Lower leg skin (tissue), 3 donors: ENCODE results near the gene LSM14B.

Experiments used
- POLR2A ChIP-seq, 2 donors: fragments of 450-650 bp; IDR thresholded peaks; one replicate each; pipeline ENCODE4 v1.6.1; 2016 to 2017; ENCODE audit warnings: antibody characterized with exemption in 2 of 2, mild to moderate bottlenecking in 1 of 2, moderate library complexity in 1 of 2
- TF ChIP-seq, protein P1 (sequence below), 3 donors: fragments of 450-650 bp; IDR thresholded peaks; one replicate each; pipeline ENCODE4 v1.5.1; 2016; ENCODE audit warnings: antibody characterized with exemption in 3 of 3, mild to moderate bottlenecking in 3 of 3, moderate library complexity in 2 of 3

DNA sequence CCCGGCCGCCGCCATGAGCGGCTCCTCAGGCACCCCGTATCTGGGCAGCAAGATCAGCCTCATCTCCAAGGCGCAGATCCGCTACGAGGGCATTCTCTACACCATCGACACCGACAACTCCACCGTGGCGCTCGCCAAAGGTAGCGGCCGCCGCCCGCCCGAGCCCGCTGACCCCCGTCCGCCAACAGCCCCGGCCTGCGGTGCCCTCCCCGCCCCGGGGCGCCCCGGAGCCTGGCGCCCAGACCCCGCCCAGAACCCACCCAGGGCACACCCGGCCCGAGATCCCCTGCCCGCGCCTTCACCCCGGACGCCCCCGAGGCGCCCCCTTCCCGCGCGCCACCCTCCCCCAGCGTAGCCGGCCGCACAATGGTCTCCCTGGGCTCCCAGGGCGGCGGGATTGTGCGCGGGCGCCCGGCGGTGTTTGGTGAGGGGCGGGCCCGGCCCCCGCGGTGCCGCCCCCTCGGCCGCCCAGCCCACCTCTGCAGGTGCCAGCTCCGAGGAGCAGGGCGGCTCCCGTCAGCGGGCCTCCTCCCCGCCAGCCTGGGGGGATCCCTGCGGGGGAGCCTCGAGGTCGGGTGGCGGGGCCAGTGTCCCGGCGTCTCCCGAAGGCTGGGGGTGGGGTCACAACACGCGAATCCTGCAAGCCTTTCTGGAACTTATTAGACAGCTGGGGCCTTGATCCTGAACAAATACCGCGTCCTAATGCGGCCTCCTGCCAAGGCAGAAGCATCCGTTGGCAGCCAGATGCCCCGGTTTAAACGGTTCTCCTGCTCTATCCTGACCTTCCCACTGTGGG is 577 bp downstream of the LSM14B start:
- TF ChIP-seq, protein P1, sequence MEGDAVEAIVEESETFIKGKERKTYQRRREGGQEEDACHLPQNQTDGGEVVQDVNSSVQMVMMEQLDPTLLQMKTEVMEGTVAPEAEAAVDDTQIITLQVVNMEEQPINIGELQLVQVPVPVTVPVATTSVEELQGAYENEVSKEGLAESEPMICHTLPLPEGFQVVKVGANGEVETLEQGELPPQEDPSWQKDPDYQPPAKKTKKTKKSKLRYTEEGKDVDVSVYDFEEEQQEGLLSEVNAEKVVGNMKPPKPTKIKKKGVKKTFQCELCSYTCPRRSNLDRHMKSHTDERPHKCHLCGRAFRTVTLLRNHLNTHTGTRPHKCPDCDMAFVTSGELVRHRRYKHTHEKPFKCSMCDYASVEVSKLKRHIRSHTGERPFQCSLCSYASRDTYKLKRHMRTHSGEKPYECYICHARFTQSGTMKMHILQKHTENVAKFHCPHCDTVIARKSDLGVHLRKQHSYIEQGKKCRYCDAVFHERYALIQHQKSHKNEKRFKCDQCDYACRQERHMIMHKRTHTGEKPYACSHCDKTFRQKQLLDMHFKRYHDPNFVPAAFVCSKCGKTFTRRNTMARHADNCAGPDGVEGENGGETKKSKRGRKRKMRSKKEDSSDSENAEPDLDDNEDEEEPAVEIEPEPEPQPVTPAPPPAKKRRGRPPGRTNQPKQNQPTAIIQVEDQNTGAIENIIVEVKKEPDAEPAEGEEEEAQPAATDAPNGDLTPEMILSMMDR (IDR thresholded peaks at IDR 0.05): no peak
- no peak for TF ChIP-seq POLR2A (IDR thresholded peaks at IDR 0.05)
